Astrocyte of the cerebellum (primary cell): ENCODE measurements around the gene NHLH1.
A peak's percentile ranks its signal among the peaks of the same experiment; 100 is the strongest.

ENCODE experiments used
- DNase-seq: peaks from one replicate; pipeline ENCODE4 v3.0.0-alpha.2; 2011; ENCODE audit warnings: low read depth
- H3K4me3 ChIP-seq: 2 replicates; pipeline ENCODE4 v1.5.1; 2011; ENCODE audit warnings: mild to moderate bottlenecking, low read depth, low read length, moderate library complexity
- CTCF ChIP-seq: IDR thresholded peaks from 2 replicates; pipeline ENCODE4 v1.5.1; 2012; ENCODE audit warnings: low read length, low read depth, moderate library complexity, mild to moderate bottlenecking; ENCODE audit errors: missing control alignments
- in situ Hi-C: cut with HindIII; loops from 2 replicates; pipeline ENCODE4 v1.10.0; 2017; ENCODE audit warnings: low sequenced_read_pairs

The NHLH1 gene

GRCh38 chr1:160344241-160344640 is 22.6 kb upstream of the NHLH1 start:
- peak overlapping the region; percentile 74 for H3K4me3 ChIP-seq
- no peak for TF ChIP-seq CTCF
- in situ Hi-C loops, result no loop called here
- no peak for DNase-seq

GRCh38 chr1:160344936-160345335 is 21.9 kb upstream of the NHLH1 start:
- in situ Hi-C loops, result no loop called here
- no peak for TF ChIP-seq CTCF
- no peak for DNase-seq
- no peak overlapping the region for H3K4me3 ChIP-seq

- no peak for DNase-seq
- in situ Hi-C loops, result no loop called here
- no peak for TF ChIP-seq CTCF
- no peak overlapping the region for H3K4me3 ChIP-seq
Observed at GRCh38 chr1:160346463-160346862, 20.4 kb upstream of the NHLH1 start.

GRCh38 chr1:160346958-160347357 is 19.9 kb upstream of the NHLH1 start:
- in situ Hi-C loops, result no loop called here
- TF ChIP-seq CTCF, result no peak
- DNase-seq, result no peak
- no peak overlapping the region for H3K4me3 ChIP-seq

GRCh38 chr1:160351629-160352028 is 15.2 kb upstream of the NHLH1 start:
- TF ChIP-seq CTCF, result no peak
- no peak for DNase-seq
- in situ Hi-C loops, result no loop called here
- H3K4me3 ChIP-seq, result no peak overlapping the region

- in situ Hi-C loops, result no loop called here
- TF ChIP-seq CTCF, result no peak
- no peak overlapping the region for H3K4me3 ChIP-seq
- DNase-seq, result no peak
Observed at GRCh38 chr1:160352555-160352954, 14.3 kb upstream of the NHLH1 start.

GRCh38 chr1:160353223-160353622 is 13.6 kb upstream of the NHLH1 start:
- TF ChIP-seq CTCF, result no peak
- in situ Hi-C loops, result no loop called here
- no peak for DNase-seq
- no peak overlapping the region for H3K4me3 ChIP-seq
